C4-2B (cell line): ENCODE results near the gene CHCHD5.
A peak's percentile ranks its signal among the peaks of the same experiment; 100 is the strongest.
"Not testable (repeated sequence)": the region's sequence is repeated elsewhere in the genome, so short reads cannot be mapped to it uniquely, and the experiment has no call there.

Experiments used
- H3K27ac ChIP-seq: fragments of 450-650 bp; 2 replicates; pipeline ENCODE4 v1.5.1; 2017
- ZFX ChIP-seq: fragments of 450-650 bp; IDR thresholded peaks from 2 replicates; pipeline ENCODE4 v1.6.1; 2017
- TF ChIP-seq, protein P1 (sequence below): fragments of 450-650 bp; conservative IDR thresholded peaks from 2 replicates; pipeline ENCODE4 v1.5.1; 2017; ENCODE audit warnings: mild to moderate bottlenecking

The CHCHD5 gene

DNA sequence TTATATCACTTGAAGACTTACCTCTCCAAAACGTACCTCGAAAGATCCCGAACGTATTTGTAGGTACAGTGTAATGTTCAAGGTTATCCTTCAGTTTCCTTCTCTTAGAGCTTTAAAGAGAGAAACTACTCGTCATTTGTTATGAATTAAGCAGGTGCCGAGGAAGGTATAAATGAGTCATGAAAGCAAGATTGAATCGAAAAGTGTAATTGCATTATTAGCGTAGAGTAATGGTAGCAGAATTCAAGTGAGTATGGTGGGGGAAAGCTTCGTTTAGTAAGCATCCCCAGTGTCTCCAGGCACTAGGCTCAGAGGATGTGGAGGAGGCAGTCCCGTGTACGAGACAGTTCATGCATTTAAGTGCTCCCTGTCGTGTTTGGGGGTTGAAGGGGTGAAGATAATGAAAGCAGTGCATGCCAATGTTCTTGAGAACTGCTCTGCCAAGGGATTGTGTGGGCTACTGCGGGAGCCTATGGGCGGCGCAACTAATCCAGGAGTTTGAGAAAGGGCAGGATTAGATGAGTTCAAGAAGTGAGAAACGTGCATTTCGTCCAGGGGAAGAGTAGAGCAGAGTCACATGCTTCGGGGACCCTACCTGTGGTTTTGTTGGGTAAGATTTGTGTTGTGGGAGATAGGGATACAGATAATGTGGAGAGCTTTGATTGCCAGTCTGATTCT lies 41.3 kb upstream of the CHCHD5 start:
- H3K27ac ChIP-seq: peak overlapping the region; percentile 96

DNA sequence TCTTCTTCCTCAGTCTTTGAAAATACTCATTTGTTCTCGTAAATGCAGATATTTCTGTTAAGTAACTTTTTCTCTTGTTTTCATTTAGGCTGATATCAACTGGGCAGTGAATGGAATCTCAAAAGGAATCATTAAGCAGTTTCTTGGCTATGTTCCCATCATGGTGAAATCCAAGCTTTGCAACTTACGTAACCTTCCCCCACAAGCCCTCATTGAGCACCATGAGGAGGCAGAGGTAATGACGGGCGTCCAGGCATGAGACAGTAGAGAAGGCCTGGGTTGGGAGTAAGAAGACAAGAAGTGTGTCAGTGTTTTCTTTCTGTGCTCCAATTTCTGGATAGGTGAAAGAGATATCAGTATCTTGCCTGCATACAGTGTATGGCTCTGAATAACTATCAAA lies 37.1 kb upstream of the CHCHD5 start:
- no peak for TF ChIP-seq ZFX
- TF ChIP-seq, protein P1, sequence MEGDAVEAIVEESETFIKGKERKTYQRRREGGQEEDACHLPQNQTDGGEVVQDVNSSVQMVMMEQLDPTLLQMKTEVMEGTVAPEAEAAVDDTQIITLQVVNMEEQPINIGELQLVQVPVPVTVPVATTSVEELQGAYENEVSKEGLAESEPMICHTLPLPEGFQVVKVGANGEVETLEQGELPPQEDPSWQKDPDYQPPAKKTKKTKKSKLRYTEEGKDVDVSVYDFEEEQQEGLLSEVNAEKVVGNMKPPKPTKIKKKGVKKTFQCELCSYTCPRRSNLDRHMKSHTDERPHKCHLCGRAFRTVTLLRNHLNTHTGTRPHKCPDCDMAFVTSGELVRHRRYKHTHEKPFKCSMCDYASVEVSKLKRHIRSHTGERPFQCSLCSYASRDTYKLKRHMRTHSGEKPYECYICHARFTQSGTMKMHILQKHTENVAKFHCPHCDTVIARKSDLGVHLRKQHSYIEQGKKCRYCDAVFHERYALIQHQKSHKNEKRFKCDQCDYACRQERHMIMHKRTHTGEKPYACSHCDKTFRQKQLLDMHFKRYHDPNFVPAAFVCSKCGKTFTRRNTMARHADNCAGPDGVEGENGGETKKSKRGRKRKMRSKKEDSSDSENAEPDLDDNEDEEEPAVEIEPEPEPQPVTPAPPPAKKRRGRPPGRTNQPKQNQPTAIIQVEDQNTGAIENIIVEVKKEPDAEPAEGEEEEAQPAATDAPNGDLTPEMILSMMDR: no peak
- no peak overlapping the region for H3K27ac ChIP-seq

More for the DNA sequence above, 41.3 kb upstream of the CHCHD5 start:
- no peak for TF ChIP-seq ZFX
- TF ChIP-seq, protein P1: peak; percentile 15

DNA sequence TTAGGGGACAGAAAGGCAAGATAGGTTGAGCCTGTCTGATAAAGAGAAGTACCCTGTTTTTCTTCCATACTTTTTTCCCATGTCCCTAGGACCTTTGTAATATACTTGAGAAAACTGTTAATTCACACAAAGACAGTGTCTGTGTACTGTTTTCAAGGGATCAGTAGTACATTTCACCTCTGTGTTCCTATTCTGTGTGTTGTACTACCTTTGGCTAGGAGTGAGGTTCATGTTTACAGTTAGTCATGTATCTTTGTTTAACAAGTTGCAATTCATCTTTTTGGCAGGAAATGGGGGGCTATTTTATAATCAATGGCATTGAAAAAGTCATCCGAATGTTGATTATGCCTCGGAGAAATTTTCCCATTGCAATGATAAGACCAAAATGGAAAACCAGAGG lies 35.4 kb upstream of the CHCHD5 start:
- TF ChIP-seq, protein P1: no peak
- TF ChIP-seq ZFX: no peak
- H3K27ac ChIP-seq: no peak overlapping the region

DNA sequence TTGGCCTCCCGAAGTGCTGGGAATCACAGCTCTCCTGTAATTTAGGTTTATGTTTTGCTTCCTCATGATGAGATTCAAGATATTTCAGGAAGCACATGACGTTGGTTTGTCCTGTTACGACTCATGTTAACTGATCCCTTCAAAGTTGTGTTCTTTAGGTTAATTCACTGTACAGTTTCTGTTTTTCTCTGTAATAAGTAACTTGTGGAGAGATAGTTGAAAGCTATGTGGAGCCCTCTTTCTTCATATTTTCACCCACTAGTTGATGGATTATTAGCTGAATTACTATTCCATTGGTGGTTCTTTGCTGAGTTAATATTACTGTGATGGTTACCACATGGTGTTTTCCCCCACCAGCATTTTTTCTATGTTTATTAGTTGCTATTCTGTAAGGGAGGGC lies 18.3 kb upstream of the CHCHD5 start:
- no peak for TF ChIP-seq ZFX
- TF ChIP-seq, protein P1: no peak
- no peak overlapping the region for H3K27ac ChIP-seq

DNA sequence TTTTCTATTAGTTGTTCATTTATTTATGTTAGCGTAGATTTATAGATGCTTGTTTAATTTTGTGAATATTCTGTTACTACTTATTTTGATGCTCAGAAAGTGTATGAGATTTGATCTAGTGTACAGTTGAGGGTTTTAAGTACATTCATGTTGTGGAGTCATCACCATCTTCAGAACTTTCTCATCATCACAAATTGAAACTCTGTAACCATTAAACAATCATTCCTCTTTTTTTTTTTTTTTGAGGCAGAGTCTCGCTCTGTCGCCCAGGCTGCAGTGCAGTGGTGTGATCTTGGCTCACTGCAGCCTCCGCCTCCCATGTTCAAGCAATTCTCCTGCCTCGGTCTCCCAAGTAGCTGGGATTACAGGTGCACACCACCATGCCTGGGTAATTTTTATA lies 17.9 kb upstream of the CHCHD5 start:
- H3K27ac ChIP-seq: not testable (repeated sequence)

DNA sequence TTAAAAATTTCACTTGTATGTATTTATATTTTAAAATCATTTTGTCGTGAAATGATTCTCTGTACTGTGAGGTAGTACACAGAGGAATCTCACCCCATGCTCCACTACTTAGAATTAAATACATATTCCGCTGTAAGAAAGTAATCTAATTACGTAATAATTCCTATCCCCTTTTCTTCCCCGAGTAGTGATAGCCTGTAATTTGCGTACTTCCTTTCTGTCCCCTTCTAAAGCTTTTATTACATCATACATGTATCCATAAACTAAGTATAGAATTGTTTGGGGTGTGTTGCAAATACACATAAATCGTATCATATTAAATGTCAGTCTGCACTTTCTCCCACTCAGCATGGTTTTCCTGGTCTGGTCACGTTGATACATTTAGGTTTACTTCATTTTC lies 12.4 kb upstream of the CHCHD5 start:
- H3K27ac ChIP-seq: no peak overlapping the region
- no peak for TF ChIP-seq ZFX
- TF ChIP-seq, protein P1: no peak

DNA sequence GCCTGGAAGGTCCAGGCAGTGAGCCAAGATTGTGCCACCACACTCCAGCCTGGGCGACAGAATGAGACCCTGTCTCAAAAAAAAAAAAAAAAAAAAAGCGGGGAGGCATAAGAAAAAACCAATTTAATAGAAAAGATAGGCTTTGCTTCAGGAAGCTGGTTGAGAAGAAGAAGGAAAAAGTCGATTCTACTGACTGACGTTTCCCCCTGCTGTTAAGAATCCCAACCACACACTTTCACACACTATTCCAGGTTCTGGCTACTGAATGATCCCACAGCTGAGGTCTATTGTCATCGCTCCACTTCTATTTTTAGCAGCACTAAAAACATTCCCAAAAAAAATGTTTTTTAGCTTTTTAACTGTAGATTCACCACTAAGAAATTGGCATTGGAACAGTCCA lies 6.7 kb upstream of the CHCHD5 start:
- no peak overlapping the region for H3K27ac ChIP-seq

DNA sequence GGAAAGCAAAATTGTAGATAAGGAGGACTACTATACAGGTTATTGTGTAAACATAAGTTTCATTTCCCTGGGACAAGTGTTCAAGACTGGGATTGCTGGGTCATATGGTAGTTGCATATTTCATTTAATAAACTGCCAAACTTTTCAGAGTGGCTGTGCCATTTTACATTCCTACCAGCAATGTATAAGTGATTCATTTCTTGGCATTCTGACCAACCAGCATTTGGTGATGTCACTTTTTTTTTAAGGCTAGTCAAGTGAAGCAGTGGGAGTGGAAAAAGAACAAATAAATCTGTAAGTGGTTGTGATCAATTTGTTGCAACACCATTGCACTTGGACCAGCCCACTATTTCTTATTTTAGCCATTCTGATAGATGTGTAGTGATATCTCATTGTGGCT lies 5.2 kb upstream of the CHCHD5 start:
- H3K27ac ChIP-seq: no peak overlapping the region

More for the DNA sequence above, 6.7 kb upstream of the CHCHD5 start:
- TF ChIP-seq, protein P1: no peak; the same call in 1 of the 2 replicates
- TF ChIP-seq ZFX: no peak

More for the DNA sequence above, 5.2 kb upstream of the CHCHD5 start:
- TF ChIP-seq, protein P1: no peak
- TF ChIP-seq ZFX: no peak
